Naive thymus-derived CD4-positive, alpha-beta T cell (primary cell): ENCODE data around the gene TRMT10C. TPM values are rescaled to one million over a fixed set of nuclear protein-coding genes. Genes with fewer than 3 reads are reported as not detected.
A peak's percentile ranks its signal among the peaks of the same experiment; 100 is the strongest.

ENCODE experiments used
- ATAC-seq: fragments of 150-1000 bp; cut with Tn5 transposase; 2 replicates; pipeline ENCODE4 v1.10.0; 2021; ENCODE audit warnings: mild to moderate bottlenecking, moderate library complexity
- CTCF ChIA-PET: fragments of 350-600 bp; sonication (Branson Sonifier 250); formaldehyde crosslinking; loops from one replicate; lab custom pipeline; 2021; ENCODE audit warnings: antibody characterized with exemption; lab: Charles Lee
- POLR2A ChIA-PET: fragments of 350-600 bp; sonication (Branson Sonifier 250); formaldehyde crosslinking; loops from one replicate; lab custom pipeline; 2021; ENCODE audit warnings: antibody characterized with exemption, inconsistent platforms; lab: Charles Lee
- DNase-seq, 9 donors: peaks; one replicate each; pipeline versions ENCODE4 v3.0.0 to v3.0.0-alpha.2; 2020 to 2022; ENCODE audit warnings: mixed read lengths in 1 of 9
- H3K27ac ChIP-seq: one replicate; pipeline ENCODE4 v1.7.0; 2013; ENCODE audit warnings: mild to moderate bottlenecking, low read depth, low read length, moderate library complexity
- H3K27me3 ChIP-seq, 2 donors: one replicate each; pipeline ENCODE4 v1.7.0; 2013; ENCODE audit warnings: low read length in 2 of 2, mild to moderate bottlenecking in 2 of 2, moderate library complexity in 2 of 2; ENCODE audit not compliant: control insufficient read depth in 2 of 2, insufficient read depth in 2 of 2
- H3K36me3 ChIP-seq, 3 experiments: 1 replicate in 2 of 3; 2 replicates in 1 of 3; pipeline ENCODE4 v1.7.0; 2013; ENCODE audit warnings: low read length in 3 of 3, mild to moderate bottlenecking in 3 of 3, moderate library complexity in 1 of 3; ENCODE audit not compliant: insufficient read depth in 3 of 3, control insufficient read depth in 2 of 3
- H3K4me1 ChIP-seq, 2 donors: one replicate each; pipeline ENCODE4 v1.7.0; 2013; ENCODE audit warnings: low read length in 2 of 2, mild to moderate bottlenecking in 2 of 2, moderate library complexity in 1 of 2; ENCODE audit not compliant: control insufficient read depth in 2 of 2, insufficient read depth in 2 of 2
- H3K4me3 ChIP-seq: 2 replicates; pipeline ENCODE4 v1.7.0; 2013; ENCODE audit warnings: mild to moderate bottlenecking, low read length
- H3K9me3 ChIP-seq, 3 experiments: 1 replicate in 2 of 3; 2 replicates in 1 of 3; pipeline ENCODE4 v1.7.0; 2013; ENCODE audit warnings: low read length in 3 of 3; ENCODE audit not compliant: control insufficient read depth in 2 of 3
- H3K27ac Mint-ChIP-seq, 9 donors: one replicate each; pipeline ENCODE4 v1.8.0; 2020 to 2022; ENCODE audit warnings: mixed read lengths in 9 of 9, mild to moderate bottlenecking in 8 of 9, moderate library complexity in 5 of 9, inconsistent platforms in 2 of 9
- H3K27me3 Mint-ChIP-seq, 5 donors: one replicate each; pipeline ENCODE4 v1.8.0; 2021 to 2022; ENCODE audit warnings: mixed read lengths in 5 of 5, mild to moderate bottlenecking in 1 of 5
- H3K36me3 Mint-ChIP-seq, 5 donors: one replicate each; pipeline ENCODE4 v1.8.0; 2020 to 2022; ENCODE audit warnings: mixed read lengths in 5 of 5, mild to moderate bottlenecking in 3 of 5, inconsistent platforms in 1 of 5
- H3K4me1 Mint-ChIP-seq, 7 donors: one replicate each; pipeline ENCODE4 v1.8.0; 2020 to 2022; ENCODE audit warnings: mixed read lengths in 7 of 7, mild to moderate bottlenecking in 3 of 7, inconsistent platforms in 1 of 7
- H3K4me3 Mint-ChIP-seq, 10 donors: one replicate each; pipeline ENCODE4 v1.8.0; 2020 to 2022; ENCODE audit warnings: mild to moderate bottlenecking in 10 of 10, mixed read lengths in 10 of 10, moderate library complexity in 6 of 10, inconsistent platforms in 2 of 10
- H3K9me3 Mint-ChIP-seq, 11 donors: one replicate each; pipeline ENCODE4 v1.8.0; 2020 to 2022; ENCODE audit warnings: mixed read lengths in 11 of 11, mild to moderate bottlenecking in 4 of 11, inconsistent platforms in 1 of 11, moderate library complexity in 1 of 11
- intact Hi-C, 2 donors: fragments of 100-400 bp; cut with micrococcal nuclease; formaldehyde crosslinking; loops; one replicate each; pipeline ENCODE4 v1.15.1; 2023
- polyA plus RNA-seq, 2 donors: library from polyadenylated mRNA; unstranded; fragments of 300-500 nt; fragmentation: Illumina TruSeq; gene quantifications; one replicate each; pipeline ENCODE4 v1.2.3, GENCODE V29; 2021
- total RNA-seq, 6 experiments: library from RNA in 5 of 6; stranded (reverse) in 5 of 6; gene quantifications; 1 replicate in 5 of 6; 2 replicates in 1 of 6; pipeline ENCODE4 v1.2.3 and lab custom pipeline; 2021 to 2026

Gene TRMT10C
- total and polyA plus RNA-seq, 7 experiments from 2014 or later = 24.1 to 37.3 (median 27.6) TPM

GRCh38 chr3:101519685-101520365 lies 41.8 kb upstream of the TRMT10C start:
- H3K4me3 Mint-ChIP-seq = peak overlapping the region in 9 of 10 donors; percentile 37 to 88 (median 71)
- CTCF ChIA-PET = interaction anchor here (0.6 to 2.3 kb wide), 6 partner anchors 8 to 54 kb away, joined by 3 to 10 read pairs (median 4); partner anchors contain the start of gene PCNP
- peaks cover 46 to 56% of the 10 kb centered on the region in 2 donors for H3K4me1 ChIP-seq
- DNase-seq (no peak), ATAC-seq (no peak)
- H3K27me3 Mint-ChIP-seq = no peaks in the 10 kb centered on the region
- H3K27me3 ChIP-seq = no peaks in the 10 kb centered on the region
- POLR2A ChIA-PET = interaction anchor here (0.6 to 7.6 kb wide), 12 partner anchors 8 to 166 kb away, joined by 3 to 73 read pairs (median 10); partner anchors contain the start of genes PCNP, RPL24, TRMT10C and ZBTB11
- H3K9me3 ChIP-seq = no peaks in the 10 kb centered on the region
- peak overlapping the region; percentile 75 for H3K27ac ChIP-seq
- H3K36me3 ChIP-seq = no peaks in the 10 kb centered on the region
- peaks cover 1 to 25% (median 1%) of the 10 kb centered on the region in 5 donors for H3K36me3 Mint-ChIP-seq
- peaks cover 0 to 7% (median 1%) of the 10 kb centered on the region in 11 donors for H3K9me3 Mint-ChIP-seq
- peak overlapping the region; percentile 87 to 99 (median 97) for H3K27ac Mint-ChIP-seq
- H3K4me1 Mint-ChIP-seq = peaks cover 22 to 73% (median 62%) of the 10 kb centered on the region in 7 donors
- H3K4me3 ChIP-seq = no peak overlapping the region
- intact Hi-C loops = no loop called here

DNA sequence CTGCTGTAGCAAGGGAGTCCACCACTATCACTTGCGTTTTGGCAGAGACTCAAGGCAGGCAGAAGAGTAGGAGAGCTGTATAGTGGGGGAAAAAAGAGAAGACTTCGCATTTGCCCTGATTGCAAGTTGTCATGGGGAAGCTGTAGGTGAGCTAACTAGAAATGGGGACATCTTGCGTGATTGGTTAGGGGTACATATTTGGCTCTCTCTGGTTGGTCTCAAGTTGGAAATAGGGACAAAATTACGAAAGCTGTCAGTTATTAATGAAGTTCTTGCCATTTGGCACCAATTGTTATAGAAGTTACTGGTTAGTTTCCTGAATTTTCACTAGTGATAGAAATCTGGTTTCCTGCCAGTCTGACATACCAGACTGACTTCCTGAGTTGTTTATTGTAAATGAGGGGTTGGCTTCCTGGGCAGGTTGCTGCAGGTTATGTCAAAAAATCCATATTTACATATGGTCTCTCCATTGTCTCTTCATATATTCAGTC lies 40.4 kb upstream of the TRMT10C start:
- DNase-seq (peak in 7 of 9 donors; percentile 44 to 75 (median 70)), ATAC-seq (peak; percentile 54)
- Histone ChIP-seq H3K27ac (peak overlapping the region; percentile 75), H3K9me3 (no peaks in the 10 kb centered on the region), H3K4me1 (peaks cover 46 to 56% of the 10 kb centered on the region in 2 donors), H3K36me3 (no peaks in the 10 kb centered on the region), H3K27me3 (no peaks in the 10 kb centered on the region), H3K4me3 (peak overlapping the region; percentile 18)
- H3K4me1 Mint-ChIP-seq = peaks cover 21 to 66% (median 56%) of the 10 kb centered on the region in 7 donors
- intact Hi-C loops = loop anchor here (1.0 kb wide), 3 partner anchors 8 to 22 kb away; partner anchors contain the start of gene SENP7 (in 1 of the 2)
- H3K9me3 Mint-ChIP-seq = peaks cover 0 to 11% (median 7%) of the 10 kb centered on the region in 11 donors
- H3K27me3 Mint-ChIP-seq = no peaks in the 10 kb centered on the region
- ChIA-PET CTCF (interaction anchor here (1.0 to 2.3 kb wide), 3 partner anchors 14 to 24 kb away, joined by 4 to 6 read pairs (median 4); no protein-coding TSS in a partner anchor), POLR2A (interaction anchor here (0.6 to 7.6 kb wide), 15 partner anchors 8 to 201 kb away, joined by 3 to 73 read pairs (median 5); partner anchors contain the start of genes PCNP, RPL24 and SENP7)
- peak overlapping the region; percentile 65 to 88 (median 75) for H3K4me3 Mint-ChIP-seq
- peak overlapping the region; percentile 87 to 99 (median 97) for H3K27ac Mint-ChIP-seq
- H3K36me3 Mint-ChIP-seq = peaks cover 5 to 28% (median 7%) of the 10 kb centered on the region in 5 donors

DNA sequence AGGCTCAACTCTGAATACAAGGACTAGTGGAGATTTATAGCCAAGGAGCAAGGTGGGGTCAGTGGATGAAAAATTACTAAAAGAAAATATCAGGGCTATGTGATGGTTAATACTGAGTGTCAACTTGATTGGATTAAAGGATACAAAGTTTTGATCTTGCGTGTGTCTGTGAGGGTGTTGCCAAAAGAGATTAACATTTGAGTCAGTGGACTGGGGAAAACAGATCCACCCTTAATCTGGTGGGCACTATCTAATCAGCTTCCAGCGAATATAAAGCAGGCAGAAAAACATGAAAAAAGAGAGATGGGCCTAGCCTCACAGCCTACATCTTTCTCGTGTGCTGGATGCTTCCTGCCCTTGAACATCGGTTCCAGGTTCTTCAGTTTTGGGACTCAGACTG lies 34.2 kb upstream of the TRMT10C start:
- Mint-ChIP-seq H3K9me3 (peaks cover 3 to 16% (median 11%) of the 10 kb centered on the region in 11 donors), H3K36me3 (peaks cover 5 to 30% (median 7%) of the 10 kb centered on the region in 5 donors), H3K27me3 (no peaks in the 10 kb centered on the region), H3K27ac (peak overlapping the region in 4 of 9 donors; percentile 2 to 33 (median 12)), H3K4me3 (peak overlapping the region in 2 of 10 donors; percentile 3 to 22), H3K4me1 (peaks cover 24 to 66% (median 45%) of the 10 kb centered on the region in 7 donors)
- ChIA-PET CTCF (interaction anchor here (0.6 kb wide), 1 partner anchor 8 kb away, joined by 3 read pairs; no protein-coding TSS in a partner anchor), POLR2A (interaction anchor here (0.8 to 1.7 kb wide), 2 partner anchors 8 to 16 kb away, joined by 3 to 9 read pairs; no protein-coding TSS in a partner anchor)
- DNase-seq = no peak
- Histone ChIP-seq H3K27ac (no peak overlapping the region), H3K36me3 (no peaks in the 10 kb centered on the region), H3K9me3 (no peaks in the 10 kb centered on the region), H3K4me3 (no peak overlapping the region), H3K27me3 (no peaks in the 10 kb centered on the region), H3K4me1 (peaks cover 8 to 35% of the 10 kb centered on the region in 2 donors)
- intact Hi-C loops = no loop called here
- ATAC-seq = no peak

- Mint-ChIP-seq H3K4me1 (peaks cover 23 to 64% (median 45%) of the 10 kb centered on the region in 7 donors), H3K36me3 (peaks cover 5 to 25% (median 7%) of the 10 kb centered on the region in 5 donors), H3K9me3 (peaks cover 3 to 16% (median 11%) of the 10 kb centered on the region in 11 donors), H3K4me3 (no peak overlapping the region), H3K27ac (peak overlapping the region in 1 of 9 donors; percentile 5), H3K27me3 (no peaks in the 10 kb centered on the region)
- Histone ChIP-seq H3K27ac (no peak overlapping the region), H3K36me3 (no peaks in the 10 kb centered on the region), H3K4me3 (no peak overlapping the region), H3K4me1 (peaks cover 6 to 32% of the 10 kb centered on the region in 2 donors), H3K9me3 (no peaks in the 10 kb centered on the region), H3K27me3 (no peaks in the 10 kb centered on the region)
- intact Hi-C loops = no loop called here
- ChIA-PET CTCF (interaction anchor here (0.6 kb wide), 1 partner anchor 8 kb away, joined by 3 read pairs; no protein-coding TSS in a partner anchor), POLR2A (interaction anchor here (0.7 to 1.7 kb wide), 2 partner anchors 9 to 17 kb away, joined by 3 to 9 read pairs; no protein-coding TSS in a partner anchor)
- ATAC-seq = no peak
- no peak for DNase-seq
Observed at GRCh38 chr3:101527906-101528305, 33.8 kb upstream of the TRMT10C start.

GRCh38 chr3:101529816-101530685 lies 31.6 kb upstream of the TRMT10C start:
- CTCF ChIA-PET = interaction anchor here (1.5 kb wide), 1 partner anchor 10 kb away, joined by 10 read pairs; no protein-coding TSS in a partner anchor
- Histone ChIP-seq H3K9me3 (no peaks in the 10 kb centered on the region), H3K36me3 (no peaks in the 10 kb centered on the region), H3K27ac (peak overlapping the region; percentile 57), H3K4me1 (peaks cover 6 to 32% of the 10 kb centered on the region in 2 donors), H3K4me3 (no peak overlapping the region), H3K27me3 (no peaks in the 10 kb centered on the region)
- DNase-seq (no peak), ATAC-seq (peak; percentile 43)
- Mint-ChIP-seq H3K4me1 (peaks cover 22 to 59% (median 47%) of the 10 kb centered on the region in 7 donors), H3K27me3 (no peaks in the 10 kb centered on the region), H3K4me3 (peak overlapping the region; percentile 29 to 70 (median 54)), H3K9me3 (peaks cover 2 to 17% (median 7%) of the 10 kb centered on the region in 11 donors), H3K36me3 (peaks cover 4 to 16% (median 5%) of the 10 kb centered on the region in 5 donors), H3K27ac (peak overlapping the region; percentile 69 to 95 (median 93))
- POLR2A ChIA-PET = interaction anchor here (0.7 to 2.9 kb wide), 11 partner anchors 9 to 158 kb away, joined by 3 to 36 read pairs (median 4); partner anchors contain the start of genes PCNP and SENP7
- intact Hi-C loops = loop anchor here in 1 of 2 donors (1.0 kb wide), 1 partner anchor 9 kb away; no protein-coding TSS in a partner anchor
